Naive thymus-derived CD8-positive, alpha-beta T cell (primary cell): ENCODE measurements around the gene CMSS1. TPM values are rescaled to one million over a fixed set of nuclear protein-coding genes. Genes with fewer than 3 reads are reported as not detected.
A peak's percentile ranks its signal among the peaks of the same experiment; 100 is the strongest.

Experiments used
- ATAC-seq, 2 donors: fragments of 150-1000 bp; cut with Tn5 transposase in 1 of 2; sonication (Bioruptor Pico), chemical (Tn5 transposase) in 1 of 2; 1 replicate in 1 of 2; 2 replicates in 1 of 2; pipeline ENCODE4 v1.10.0; 2021; ENCODE audit warnings: mild to moderate bottlenecking in 2 of 2, moderate library complexity in 2 of 2
- POLR2A ChIA-PET: fragments of 350-600 bp; sonication (Branson Sonifier 250); formaldehyde crosslinking; loops from one replicate; lab custom pipeline; 2021; ENCODE audit warnings: antibody characterized with exemption; lab: Charles Lee
- DNase-seq, 10 donors: peaks; one replicate each; pipeline versions ENCODE4 v3.0.0 to v3.0.0-alpha.2; 2020 to 2022
- H3K27ac Mint-ChIP-seq, 10 donors: one replicate each; pipeline ENCODE4 v1.8.0; 2020 to 2022; ENCODE audit warnings: mild to moderate bottlenecking in 10 of 10, mixed read lengths in 10 of 10, moderate library complexity in 4 of 10, inconsistent platforms in 1 of 10
- H3K27me3 Mint-ChIP-seq, 5 donors: one replicate each; pipeline ENCODE4 v1.8.0; 2021 to 2022; ENCODE audit warnings: mixed read lengths in 5 of 5
- H3K36me3 Mint-ChIP-seq, 3 donors: one replicate each; pipeline ENCODE4 v1.8.0; 2020 to 2022; ENCODE audit warnings: mixed read lengths in 3 of 3, mild to moderate bottlenecking in 2 of 3, inconsistent platforms in 1 of 3
- H3K4me1 Mint-ChIP-seq, 4 donors: one replicate each; pipeline ENCODE4 v1.8.0; 2021 to 2022; ENCODE audit warnings: mixed read lengths in 4 of 4
- H3K4me3 Mint-ChIP-seq, 10 donors: one replicate each; pipeline ENCODE4 v1.8.0; 2020 to 2022; ENCODE audit warnings: mild to moderate bottlenecking in 10 of 10, mixed read lengths in 10 of 10, moderate library complexity in 6 of 10, inconsistent platforms in 1 of 10
- H3K9me3 Mint-ChIP-seq, 9 donors: one replicate each; pipeline ENCODE4 v1.8.0; 2020 to 2022; ENCODE audit warnings: mixed read lengths in 9 of 9, mild to moderate bottlenecking in 3 of 9, inconsistent platforms in 1 of 9, moderate library complexity in 1 of 9
- polyA plus RNA-seq, 3 donors: library from polyadenylated mRNA; unstranded; fragments of 300-500 nt; fragmentation: Illumina TruSeq; gene quantifications; one replicate each; pipeline ENCODE4 v1.2.3, GENCODE V29; 2021
- total RNA-seq, 8 experiments: library from RNA in 2 of 8; stranded (reverse) in 2 of 8; gene quantifications; one replicate each; pipeline ENCODE4 v1.2.3 and lab custom pipeline; 2021 to 2026

Gene CMSS1
- total and polyA plus RNA-seq, 5 experiments from 2014 or later: 18.9 to 32.4 (median 29.7) TPM

DNA sequence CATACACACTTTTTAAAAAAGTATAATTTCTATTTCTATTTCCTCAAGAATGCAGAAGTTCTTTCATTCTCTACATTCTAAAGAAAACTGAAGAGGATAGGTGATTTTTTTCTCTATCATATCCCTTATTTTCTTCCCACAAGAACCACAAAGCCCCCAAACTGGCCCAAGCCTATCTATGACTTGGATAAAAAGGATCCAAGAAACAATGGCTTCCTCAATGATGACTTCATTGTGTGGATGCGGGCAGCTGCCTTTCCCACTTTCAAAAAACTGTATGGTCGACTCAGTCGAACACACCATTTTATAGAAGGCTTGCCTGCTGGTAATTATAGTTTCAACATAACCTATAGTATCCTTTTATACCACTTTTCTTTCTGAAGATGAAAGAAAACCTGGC is 390.2 kb downstream of the CMSS1 start:
- POLR2A ChIA-PET: no interaction called here
- H3K27me3 Mint-ChIP-seq: no peaks in the 10 kb centered on the region
- H3K27ac Mint-ChIP-seq: no peak overlapping the region
- ATAC-seq (no peak), DNase-seq (no peak)
- peaks cover 5 to 18% (median 16%) of the 10 kb centered on the region in 4 donors for H3K4me1 Mint-ChIP-seq
- no peak overlapping the region for H3K4me3 Mint-ChIP-seq
- H3K36me3 Mint-ChIP-seq: no peaks in the 10 kb centered on the region
- H3K9me3 Mint-ChIP-seq: no peaks in the 10 kb centered on the region

DNA sequence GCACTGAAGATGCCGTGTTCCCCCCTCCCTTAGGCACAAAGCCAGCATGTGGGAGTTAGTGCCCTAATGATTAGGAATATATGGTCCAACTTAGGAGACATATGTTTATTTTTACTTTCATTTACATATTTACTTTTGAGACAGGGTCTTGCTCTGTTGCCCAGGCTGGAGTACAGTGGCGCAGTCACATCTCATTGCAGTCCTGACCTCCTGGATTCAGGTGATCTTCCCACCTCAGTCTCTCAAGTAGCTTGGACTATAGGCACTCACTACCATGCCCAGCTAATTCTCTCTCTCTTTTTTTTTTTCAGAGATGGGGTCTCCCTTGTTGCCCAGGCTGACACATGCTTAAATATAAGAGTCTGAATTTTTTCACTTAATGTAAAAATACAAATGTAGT is 391.5 kb downstream of the CMSS1 start:
- Mint-ChIP-seq H3K4me3 (no peak overlapping the region), H3K27ac (peak overlapping the region in 1 of 10 donors; percentile 79), H3K27me3 (peaks cover 0 to 1% (median 0%) of the 10 kb centered on the region in 5 donors), H3K9me3 (no peaks in the 10 kb centered on the region), H3K36me3 (no peaks in the 10 kb centered on the region), H3K4me1 (peaks cover 5 to 18% (median 16%) of the 10 kb centered on the region in 4 donors)
- POLR2A ChIA-PET: no interaction called here
- no peak for ATAC-seq
- no peak for DNase-seq

DNA sequence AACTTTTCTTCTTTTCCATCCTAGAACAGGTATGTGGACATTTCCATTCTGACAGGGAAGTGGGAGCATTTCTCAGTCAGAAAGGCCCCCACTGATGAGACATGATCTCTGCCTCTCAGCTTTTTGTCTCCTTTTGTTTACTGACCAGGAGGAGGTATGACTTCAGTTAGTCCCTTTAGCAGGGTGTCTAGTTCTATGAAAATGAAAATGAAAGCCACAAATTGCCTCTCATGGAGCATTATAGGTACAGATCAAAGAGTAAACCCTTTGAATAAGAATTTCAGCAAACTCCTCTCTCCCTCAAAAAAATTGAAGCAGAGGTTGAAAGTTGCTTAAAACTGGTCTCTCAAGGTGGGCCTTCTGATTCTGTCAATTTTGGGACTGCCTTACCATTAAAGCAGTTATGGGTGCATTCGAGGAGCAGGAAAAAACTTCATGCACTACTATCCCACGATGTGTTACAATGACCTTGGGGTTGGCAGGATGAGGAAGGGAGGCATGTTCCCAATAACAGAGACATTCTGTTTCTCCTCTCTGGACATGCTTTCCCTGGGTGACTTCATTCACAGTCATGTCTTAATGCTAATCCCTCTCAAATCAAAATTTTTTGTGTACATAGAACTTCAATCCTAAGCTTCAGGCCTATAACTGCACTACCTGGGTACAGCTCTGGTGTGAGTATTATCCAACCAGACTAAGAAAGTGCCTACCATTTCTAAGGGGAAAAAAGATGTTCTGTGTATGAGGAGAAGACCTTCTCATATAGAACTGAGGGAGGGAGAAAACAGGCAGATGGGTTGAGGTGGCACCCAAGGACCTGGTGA is 392.5 kb downstream of the CMSS1 start:
- Mint-ChIP-seq H3K27me3 (peaks cover 0 to 3% (median 0%) of the 10 kb centered on the region in 5 donors), H3K4me3 (peak overlapping the region; percentile 36 to 69 (median 56)), H3K27ac (peak overlapping the region; percentile 36 to 91 (median 78)), H3K9me3 (no peaks in the 10 kb centered on the region), H3K4me1 (peaks cover 5 to 18% (median 16%) of the 10 kb centered on the region in 4 donors), H3K36me3 (no peaks in the 10 kb centered on the region)
- DNase-seq (peak in 4 of 10 donors; percentile 1 to 33 (median 26)), ATAC-seq (peak; percentile 57 to 79)
- POLR2A ChIA-PET: no interaction called here

DNA sequence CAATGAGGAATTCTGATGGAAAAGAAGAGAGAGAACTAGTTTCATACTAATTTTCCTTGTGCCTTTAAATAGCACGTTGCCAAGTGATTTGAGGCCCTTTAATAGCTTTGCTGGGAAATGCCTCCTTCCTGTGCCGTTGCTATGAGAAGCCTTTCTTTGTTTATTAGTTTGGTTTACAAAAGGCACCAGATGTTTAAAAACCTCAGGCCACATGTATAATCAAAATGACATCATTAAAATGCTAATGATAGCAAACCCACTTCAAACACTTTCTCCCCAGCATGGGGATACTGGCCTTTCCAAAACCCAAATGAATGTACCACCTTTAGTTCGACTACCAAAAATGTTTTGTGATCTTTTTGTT is 393.1 kb downstream of the CMSS1 start:
- peak overlapping the region; percentile 36 to 91 (median 78) for H3K27ac Mint-ChIP-seq
- ATAC-seq: peak in 1 of 2 donors; percentile 57

DNA sequence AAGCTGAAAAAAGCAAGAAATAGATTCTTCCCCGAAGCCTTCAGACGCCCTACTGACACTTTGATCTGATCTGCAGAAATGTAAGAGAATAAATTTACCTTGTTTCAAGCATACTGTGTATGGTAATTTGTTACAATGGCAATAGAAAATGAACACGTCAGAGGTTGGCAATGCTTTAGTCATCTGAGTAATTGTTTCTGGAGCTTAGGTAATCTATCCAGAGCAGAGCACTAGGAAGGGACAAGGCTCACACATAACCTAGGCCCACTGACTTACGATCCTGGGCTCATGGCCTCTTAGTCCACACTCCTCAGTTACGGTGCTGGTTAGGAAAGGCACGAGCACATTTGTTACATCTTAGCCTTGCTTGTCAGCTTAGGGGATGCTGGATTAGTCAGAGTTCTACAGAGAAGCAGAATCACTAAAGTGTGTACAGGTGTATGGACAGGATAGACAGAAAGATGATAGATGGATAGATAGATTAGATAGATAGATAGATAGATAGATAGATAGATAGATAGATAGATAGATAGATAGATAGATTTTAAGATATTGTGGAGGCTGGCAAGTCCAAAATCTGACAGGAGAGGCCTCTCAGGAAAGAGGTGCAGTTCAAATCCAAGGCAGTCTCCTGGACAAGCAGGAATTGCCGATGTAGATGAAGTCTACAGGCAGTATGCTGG is 396.4 kb downstream of the CMSS1 start:
- ATAC-seq: no peak

More for the DNA sequence above, 393.1 kb downstream of the CMSS1 start:
- H3K4me3 Mint-ChIP-seq: peak overlapping the region in 2 of 10 donors; percentile 20 to 36
- peaks cover 0 to 7% (median under 1%) of the 10 kb centered on the region in 5 donors for H3K27me3 Mint-ChIP-seq
- peak in 3 of 10 donors; percentile 7 to 26 (median 8) for DNase-seq
- no peaks in the 10 kb centered on the region for H3K9me3 Mint-ChIP-seq
- POLR2A ChIA-PET: no interaction called here
- peaks cover 5 to 18% (median 16%) of the 10 kb centered on the region in 4 donors for H3K4me1 Mint-ChIP-seq
- no peaks in the 10 kb centered on the region for H3K36me3 Mint-ChIP-seq

DNA sequence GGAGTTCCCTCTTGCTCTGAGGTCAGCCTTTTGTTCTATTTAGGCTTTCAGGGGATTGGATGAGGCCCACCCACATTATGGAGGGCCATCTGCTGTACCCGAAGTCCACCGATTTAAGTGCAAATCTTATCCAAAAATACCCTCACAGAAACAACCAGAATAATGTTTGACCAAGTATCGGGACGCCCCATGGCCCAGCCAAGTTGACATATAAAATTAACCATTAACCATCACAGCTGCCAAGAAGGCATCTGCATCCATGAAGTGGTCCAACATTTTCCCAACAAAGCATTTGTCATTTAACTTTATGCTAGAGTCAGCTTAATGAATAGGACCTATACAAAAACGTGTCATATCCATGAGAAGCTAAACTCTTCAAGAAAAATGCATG is 396.9 kb downstream of the CMSS1 start:
- ATAC-seq: no peak
- Mint-ChIP-seq H3K4me1 (peaks cover 5 to 15% (median 13%) of the 10 kb centered on the region in 4 donors), H3K27ac (no peak overlapping the region), H3K9me3 (peaks cover 0 to 15% (median 6%) of the 10 kb centered on the region in 9 donors), H3K27me3 (peaks cover 6 to 22% (median 7%) of the 10 kb centered on the region in 5 donors), H3K36me3 (peaks cover 0 to 13% (median 0%) of the 10 kb centered on the region in 3 donors), H3K4me3 (no peak overlapping the region)
- POLR2A ChIA-PET: no interaction called here
- no peak for DNase-seq

More for the DNA sequence above, 396.4 kb downstream of the CMSS1 start:
- DNase-seq: no peak
- no peak overlapping the region for H3K4me3 Mint-ChIP-seq
- POLR2A ChIA-PET: no interaction called here
- no peak overlapping the region for H3K27ac Mint-ChIP-seq
- peaks cover 0 to 10% (median 3%) of the 10 kb centered on the region in 9 donors for H3K9me3 Mint-ChIP-seq
- peaks cover 5 to 16% (median 15%) of the 10 kb centered on the region in 4 donors for H3K4me1 Mint-ChIP-seq
- peaks cover 3 to 22% (median 6%) of the 10 kb centered on the region in 5 donors for H3K27me3 Mint-ChIP-seq
- H3K36me3 Mint-ChIP-seq: peaks cover 0 to 8% (median 0%) of the 10 kb centered on the region in 3 donors

DNA sequence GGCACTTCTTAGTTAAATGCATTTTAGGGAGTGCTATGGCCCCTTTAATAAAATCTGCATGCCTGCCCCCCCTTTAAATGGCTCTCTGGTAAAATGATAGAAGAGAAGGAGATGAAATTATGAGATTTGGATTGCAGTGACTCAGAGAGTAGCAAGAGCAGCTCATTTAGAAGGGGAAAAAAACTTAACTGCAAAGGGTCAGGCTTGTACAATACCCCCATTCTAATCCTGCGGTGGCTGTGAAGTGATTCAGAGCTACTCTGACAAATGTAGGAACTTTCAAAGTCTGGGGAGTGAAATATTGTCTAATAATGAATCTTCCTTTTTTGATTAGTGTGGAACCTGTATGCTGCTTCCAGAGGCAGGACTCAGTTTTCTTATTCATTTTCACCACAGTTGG is 399.1 kb downstream of the CMSS1 start:
- DNase-seq (no peak), ATAC-seq (no peak)
- Mint-ChIP-seq H3K27ac (no peak overlapping the region), H3K36me3 (peaks cover 0 to 19% (median 4%) of the 10 kb centered on the region in 3 donors), H3K4me1 (no peaks in the 10 kb centered on the region), H3K27me3 (peaks cover 6 to 22% (median 9%) of the 10 kb centered on the region in 5 donors), H3K9me3 (peaks cover 0 to 23% (median 7%) of the 10 kb centered on the region in 9 donors), H3K4me3 (no peak overlapping the region)
- POLR2A ChIA-PET: no interaction called here

DNA sequence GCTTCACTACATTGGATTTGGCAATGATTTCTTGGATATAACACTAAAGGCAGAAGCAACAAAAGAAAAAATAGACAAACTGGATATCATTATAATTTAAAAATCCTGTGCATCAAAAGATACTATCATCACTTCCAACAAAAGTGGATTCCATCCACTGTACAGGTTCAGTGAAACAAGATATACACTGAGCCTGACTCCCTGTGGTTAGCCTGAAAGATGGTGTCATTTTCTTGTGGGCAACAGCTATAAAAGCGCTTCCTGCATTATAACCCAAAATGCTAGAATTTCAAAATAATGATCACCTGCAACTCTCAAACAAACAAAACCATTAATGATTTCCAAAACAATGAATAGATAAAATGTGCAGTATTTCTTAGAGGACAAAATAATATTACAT is 403.5 kb downstream of the CMSS1 start:
- H3K9me3 Mint-ChIP-seq: peaks cover 0 to 23% (median 7%) of the 10 kb centered on the region in 9 donors
- no peak overlapping the region for H3K27ac Mint-ChIP-seq
- H3K4me3 Mint-ChIP-seq: no peak overlapping the region
- H3K36me3 Mint-ChIP-seq: peaks cover 0 to 19% (median 4%) of the 10 kb centered on the region in 3 donors
- peaks cover 3 to 21% (median 7%) of the 10 kb centered on the region in 5 donors for H3K27me3 Mint-ChIP-seq
- H3K4me1 Mint-ChIP-seq: no peaks in the 10 kb centered on the region
- POLR2A ChIA-PET: no interaction called here
- ATAC-seq (no peak), DNase-seq (no peak)

DNA sequence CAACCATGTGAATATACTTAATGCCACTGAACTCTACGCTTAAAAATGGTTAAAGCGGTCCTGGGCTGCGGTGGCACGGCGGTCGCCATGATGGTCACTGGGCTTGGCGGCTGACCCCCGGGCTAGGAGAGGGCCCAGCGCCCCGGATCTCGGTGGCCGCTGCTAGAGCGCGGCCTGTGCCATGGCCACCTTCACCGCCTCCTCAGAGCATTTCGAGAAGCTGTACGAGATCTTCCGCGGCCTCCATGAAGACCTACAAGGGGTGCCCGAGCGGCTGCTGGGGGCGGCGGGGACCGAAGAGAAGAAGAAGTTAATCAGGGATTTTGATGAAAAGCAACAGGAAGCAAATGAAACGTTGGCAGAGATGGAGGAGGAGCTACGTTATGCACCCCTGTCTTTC is 407.5 kb downstream of the CMSS1 start:
- Mint-ChIP-seq H3K9me3 (peaks cover 0 to 7% (median 0%) of the 10 kb centered on the region in 9 donors), H3K27me3 (peaks cover 0 to 2% (median 0%) of the 10 kb centered on the region in 5 donors), H3K4me1 (peaks cover 0 to 5% (median 0%) of the 10 kb centered on the region in 4 donors), H3K4me3 (no peak overlapping the region), H3K27ac (peak overlapping the region in 1 of 10 donors; percentile 84), H3K36me3 (peaks cover 0 to 6% (median 4%) of the 10 kb centered on the region in 3 donors)
- POLR2A ChIA-PET: no interaction called here
- DNase-seq: no peak
- ATAC-seq: no peak

DNA sequence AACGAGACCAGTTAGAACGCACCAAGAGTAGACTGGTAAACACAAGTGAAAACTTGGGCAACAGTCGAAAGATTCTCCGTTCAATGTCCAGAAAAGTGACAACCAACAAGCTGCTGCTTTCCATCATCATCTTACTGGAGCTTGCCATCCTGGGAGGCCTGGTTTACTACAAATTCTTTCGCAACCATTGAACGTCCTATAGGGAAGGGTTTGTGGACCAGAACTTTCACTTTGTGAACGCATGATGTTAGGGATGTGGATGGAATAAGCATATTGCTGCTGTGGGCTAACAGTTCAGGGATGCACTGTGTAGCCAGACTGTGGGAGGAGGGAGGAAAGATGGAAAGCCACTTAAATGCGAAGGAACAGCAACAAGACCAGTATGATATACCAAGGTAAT is 408.2 kb downstream of the CMSS1 start:
- Mint-ChIP-seq H3K4me1 (peaks cover 0 to 5% (median 0%) of the 10 kb centered on the region in 4 donors), H3K27me3 (peaks cover 0 to 3% (median 0%) of the 10 kb centered on the region in 5 donors), H3K36me3 (peaks cover 0 to 4% (median 2%) of the 10 kb centered on the region in 3 donors), H3K9me3 (peaks cover 0 to 4% (median 0%) of the 10 kb centered on the region in 9 donors), H3K4me3 (no peak overlapping the region), H3K27ac (no peak overlapping the region)
- DNase-seq: no peak
- no peak for ATAC-seq
- POLR2A ChIA-PET: no interaction called here

DNA sequence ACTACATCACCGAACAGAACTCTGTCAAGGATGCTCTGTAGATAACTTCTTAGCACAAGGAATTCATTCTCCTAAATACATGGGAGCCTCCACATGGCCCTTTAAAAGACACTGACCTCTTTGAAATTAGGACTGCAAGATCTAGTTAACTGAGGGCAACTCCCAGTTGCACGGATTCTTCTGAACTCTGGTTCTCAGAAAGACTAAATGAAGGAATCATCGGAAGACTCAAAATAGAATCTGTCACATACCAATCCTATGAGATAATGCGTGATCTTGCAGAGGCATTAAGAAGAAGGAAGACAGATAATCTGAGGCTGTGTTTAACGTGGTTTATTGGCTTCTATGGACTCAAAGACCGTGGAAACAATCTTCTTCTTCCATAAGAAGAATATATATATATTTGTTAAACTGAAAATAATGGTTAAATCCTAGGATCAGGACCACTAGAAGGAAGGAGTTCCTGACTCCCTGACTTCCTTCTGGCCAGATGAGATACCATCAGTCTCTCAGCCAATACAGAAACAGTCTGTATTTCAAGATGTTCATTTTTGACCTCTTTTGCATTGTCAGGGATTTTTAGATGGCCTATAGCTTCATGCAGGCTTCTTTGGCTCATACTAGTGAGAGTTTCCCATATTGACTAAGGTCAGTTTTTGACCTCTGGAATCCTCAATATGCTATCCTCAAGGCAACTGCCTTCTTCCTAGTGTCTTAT is 409.2 kb downstream of the CMSS1 start:
- ATAC-seq (no peak), DNase-seq (no peak)
- Mint-ChIP-seq H3K9me3 (no peaks in the 10 kb centered on the region), H3K4me1 (peaks cover 0 to 5% (median 0%) of the 10 kb centered on the region in 4 donors), H3K27me3 (peaks cover 0 to 4% (median 1%) of the 10 kb centered on the region in 5 donors), H3K4me3 (no peak overlapping the region), H3K36me3 (no peaks in the 10 kb centered on the region), H3K27ac (no peak overlapping the region)
- POLR2A ChIA-PET: no interaction called here

DNA sequence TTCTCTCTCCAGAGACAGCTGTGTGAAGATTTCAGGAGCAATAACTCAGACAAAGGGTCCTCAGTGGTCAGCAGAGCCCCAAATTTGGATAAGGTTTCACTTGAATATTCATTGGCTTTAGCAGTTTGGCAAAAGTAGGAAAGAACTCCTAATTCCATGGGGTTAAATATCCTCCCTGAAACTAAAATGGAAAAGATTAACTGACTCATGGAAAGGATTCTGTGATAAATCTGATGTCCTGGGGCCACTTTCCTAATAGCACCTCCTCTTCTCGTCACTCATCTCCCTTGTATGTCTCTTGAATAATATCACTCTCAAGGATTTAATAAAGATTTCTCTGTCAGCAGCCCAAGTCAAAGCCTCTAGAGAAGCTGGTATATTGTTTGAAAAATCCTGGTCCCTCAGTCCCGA is 409.9 kb downstream of the CMSS1 start:
- Mint-ChIP-seq H3K27ac (no peak overlapping the region), H3K4me3 (no peak overlapping the region), H3K9me3 (no peaks in the 10 kb centered on the region), H3K27me3 (peaks cover 0 to 4% (median 1%) of the 10 kb centered on the region in 5 donors), H3K4me1 (peaks cover 0 to 5% (median 0%) of the 10 kb centered on the region in 4 donors), H3K36me3 (no peaks in the 10 kb centered on the region)
- POLR2A ChIA-PET: no interaction called here
- DNase-seq (no peak), ATAC-seq (no peak)
